ENCODE measurements around the gene GRK2.

The GRK2 gene

GRCh38 chr11:67332081-67332691 is 65.9 kb downstream of the GRK2 start:
- no peaks in the 10 kb centered on the region for H3K9me3 ChIP-seq
- no peaks in the 10 kb centered on the region for H3K27me3 ChIP-seq
- intact Hi-C loops (cut with DNase I; ENCODE audit: low total_unique reads): no loop called here
- H3K36me3 ChIP-seq: peaks cover 0 to 5% (median 0%) of the 10 kb centered on the region in 3 donors
- DNase-seq: no peak
- no peaks in the 10 kb centered on the region for H3K4me1 ChIP-seq
- H3K4me3 ChIP-seq: no peak overlapping the region
- TF ChIP-seq CTCF (IDR thresholded peaks at IDR 0.05): no peak
- H3K27ac ChIP-seq: no peak overlapping the region
